GM12878 (cell line): ENCODE measurements around the gene TDP1.

Experiments
- CREB1 ChIP-seq: IDR thresholded peaks from 2 replicates; pipeline ENCODE4 v1.6.1; 2012; ENCODE audit warnings: low read depth, mild to moderate bottlenecking, inconsistent platforms
- EZH2 ChIP-seq: IDR thresholded peaks from 2 replicates; pipeline ENCODE4 v1.6.1; 2012; ENCODE audit warnings: low read depth, mild to moderate bottlenecking, control low read depth, inconsistent platforms, low read length, borderline replicate concordance; ENCODE audit not compliant: control insufficient read depth
- JUND ChIP-seq: IDR thresholded peaks from 2 replicates; pipeline ENCODE4 v1.6.1; 2012; ENCODE audit warnings: low read depth, mild to moderate bottlenecking, low read length, improper control_type of control experiment, moderate library complexity
- KDM1A ChIP-seq: fragments of 200-600 bp; sonication (generic); IDR thresholded peaks from 2 replicates; pipeline ENCODE4 v1.6.1; 2016; ENCODE audit warnings: borderline replicate concordance
- POLR2A ChIP-seq: IDR thresholded peaks from 2 replicates; pipeline ENCODE4 v1.6.1; 2011; ENCODE audit warnings: low read depth, mild to moderate bottlenecking, low read length
- POU2F2 ChIP-seq: IDR thresholded peaks from 3 replicates; pipeline ENCODE4 v1.6.1; 2011; ENCODE audit warnings: low read depth, mild to moderate bottlenecking, low read length, borderline replicate concordance
- RCOR1 ChIP-seq: conservative IDR thresholded peaks from 2 replicates; pipeline ENCODE4 v1.6.1; 2012; ENCODE audit warnings: low read depth, low read length, improper control_type of control experiment
- SMARCA5 ChIP-seq: fragments of 450-650 bp; IDR thresholded peaks from 2 replicates; pipeline ENCODE4 v1.6.1; 2017; ENCODE audit warnings: mild to moderate bottlenecking
- SPI1 ChIP-seq: IDR thresholded peaks from 2 replicates; pipeline ENCODE4 v1.6.1; 2011; ENCODE audit warnings: low read depth, mild to moderate bottlenecking, low read length, moderate library complexity, borderline replicate concordance; ENCODE audit not compliant: insufficient read depth
- YY1 ChIP-seq: IDR thresholded peaks from 2 replicates; pipeline ENCODE4 v1.6.1; 2011; ENCODE audit warnings: low read depth, mild to moderate bottlenecking, low read length
- TF ChIP-seq, protein P1 (sequence below): fragments of 450-650 bp; IDR thresholded peaks from 2 replicates; pipeline ENCODE4 v1.6.1; 2017; ENCODE audit warnings: mild to moderate bottlenecking, moderate library complexity
- TF ChIP-seq, protein P2 (sequence below), 3 experiments: IDR thresholded peaks in 2 of 3; conservative IDR thresholded peaks in 1 of 3; 2 replicates each; pipeline ENCODE4 v1.5.1; 2011; ENCODE audit warnings: low read depth in 3 of 3, low read length in 3 of 3, mild to moderate bottlenecking in 3 of 3, control low read depth in 2 of 3, moderate library complexity in 2 of 3, inconsistent platforms in 1 of 3, mixed read lengths in 1 of 3; ENCODE audit not compliant: control insufficient read depth in 2 of 3, insufficient read depth in 1 of 3; ENCODE audit errors: extremely low read depth in 1 of 3
- TF ChIP-seq, protein P3 (sequence below): IDR thresholded peaks from 2 replicates; pipeline ENCODE4 v1.6.1; 2012; ENCODE audit warnings: low read length, inconsistent platforms

DNA sequence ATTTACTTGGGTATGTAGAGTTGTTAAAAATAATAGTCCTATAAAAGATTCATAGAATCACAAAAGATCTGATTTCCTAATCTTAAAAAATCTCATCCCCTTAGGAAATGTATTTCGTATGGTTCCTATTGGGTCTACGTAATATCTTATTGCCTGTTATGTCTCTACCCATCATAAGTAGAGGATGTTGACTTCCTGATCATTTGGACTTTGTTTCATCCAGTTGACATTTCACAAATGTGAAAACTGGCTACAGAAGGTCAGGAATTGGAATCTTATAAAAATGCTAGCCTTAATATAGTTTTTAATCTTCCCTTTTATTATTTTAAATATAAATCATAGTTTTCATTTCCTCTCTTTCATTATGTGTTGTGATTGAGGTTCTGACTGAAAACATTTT is 45.2 kb downstream of the TDP1 start:
- TF ChIP-seq JUND (no peak), POU2F2 (no peak), RCOR1 (no peak), EZH2 (no peak), YY1 (no peak), SMARCA5 (no peak), KDM1A (no peak), CREB1 (no peak), SPI1 (no peak), POLR2A (no peak)
- TF ChIP-seq, protein P1, sequence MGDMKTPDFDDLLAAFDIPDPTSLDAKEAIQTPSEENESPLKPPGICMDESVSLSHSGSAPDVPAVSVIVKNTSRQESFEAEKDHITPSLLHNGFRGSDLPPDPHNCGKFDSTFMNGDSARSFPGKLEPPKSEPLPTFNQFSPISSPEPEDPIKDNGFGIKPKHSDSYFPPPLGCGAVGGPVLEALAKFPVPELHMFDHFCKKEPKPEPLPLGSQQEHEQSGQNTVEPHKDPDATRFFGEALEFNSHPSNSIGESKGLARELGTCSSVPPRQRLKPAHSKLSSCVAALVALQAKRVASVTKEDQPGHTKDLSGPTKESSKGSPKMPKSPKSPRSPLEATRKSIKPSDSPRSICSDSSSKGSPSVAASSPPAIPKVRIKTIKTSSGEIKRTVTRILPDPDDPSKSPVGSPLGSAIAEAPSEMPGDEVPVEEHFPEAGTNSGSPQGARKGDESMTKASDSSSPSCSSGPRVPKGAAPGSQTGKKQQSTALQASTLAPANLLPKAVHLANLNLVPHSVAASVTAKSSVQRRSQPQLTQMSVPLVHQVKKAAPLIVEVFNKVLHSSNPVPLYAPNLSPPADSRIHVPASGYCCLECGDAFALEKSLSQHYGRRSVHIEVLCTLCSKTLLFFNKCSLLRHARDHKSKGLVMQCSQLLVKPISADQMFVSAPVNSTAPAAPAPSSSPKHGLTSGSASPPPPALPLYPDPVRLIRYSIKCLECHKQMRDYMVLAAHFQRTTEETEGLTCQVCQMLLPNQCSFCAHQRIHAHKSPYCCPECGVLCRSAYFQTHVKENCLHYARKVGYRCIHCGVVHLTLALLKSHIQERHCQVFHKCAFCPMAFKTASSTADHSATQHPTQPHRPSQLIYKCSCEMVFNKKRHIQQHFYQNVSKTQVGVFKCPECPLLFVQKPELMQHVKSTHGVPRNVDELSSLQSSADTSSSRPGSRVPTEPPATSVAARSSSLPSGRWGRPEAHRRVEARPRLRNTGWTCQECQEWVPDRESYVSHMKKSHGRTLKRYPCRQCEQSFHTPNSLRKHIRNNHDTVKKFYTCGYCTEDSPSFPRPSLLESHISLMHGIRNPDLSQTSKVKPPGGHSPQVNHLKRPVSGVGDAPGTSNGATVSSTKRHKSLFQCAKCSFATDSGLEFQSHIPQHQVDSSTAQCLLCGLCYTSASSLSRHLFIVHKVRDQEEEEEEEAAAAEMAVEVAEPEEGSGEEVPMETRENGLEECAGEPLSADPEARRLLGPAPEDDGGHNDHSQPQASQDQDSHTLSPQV = no peak
- TF ChIP-seq, protein P2, sequence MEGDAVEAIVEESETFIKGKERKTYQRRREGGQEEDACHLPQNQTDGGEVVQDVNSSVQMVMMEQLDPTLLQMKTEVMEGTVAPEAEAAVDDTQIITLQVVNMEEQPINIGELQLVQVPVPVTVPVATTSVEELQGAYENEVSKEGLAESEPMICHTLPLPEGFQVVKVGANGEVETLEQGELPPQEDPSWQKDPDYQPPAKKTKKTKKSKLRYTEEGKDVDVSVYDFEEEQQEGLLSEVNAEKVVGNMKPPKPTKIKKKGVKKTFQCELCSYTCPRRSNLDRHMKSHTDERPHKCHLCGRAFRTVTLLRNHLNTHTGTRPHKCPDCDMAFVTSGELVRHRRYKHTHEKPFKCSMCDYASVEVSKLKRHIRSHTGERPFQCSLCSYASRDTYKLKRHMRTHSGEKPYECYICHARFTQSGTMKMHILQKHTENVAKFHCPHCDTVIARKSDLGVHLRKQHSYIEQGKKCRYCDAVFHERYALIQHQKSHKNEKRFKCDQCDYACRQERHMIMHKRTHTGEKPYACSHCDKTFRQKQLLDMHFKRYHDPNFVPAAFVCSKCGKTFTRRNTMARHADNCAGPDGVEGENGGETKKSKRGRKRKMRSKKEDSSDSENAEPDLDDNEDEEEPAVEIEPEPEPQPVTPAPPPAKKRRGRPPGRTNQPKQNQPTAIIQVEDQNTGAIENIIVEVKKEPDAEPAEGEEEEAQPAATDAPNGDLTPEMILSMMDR (IDR thresholded peaks at IDR 0.05 in 2 of 3, conservative IDR thresholded peaks at IDR 0.05 in 1 of 3; ENCODE audit: control insufficient read depth in 2 of 3, extremely low read depth in 1 of 3, insufficient read depth in 1 of 3, low read depth in 3 of 3, low read length in 3 of 3) = no peak
- TF ChIP-seq, protein P3, sequence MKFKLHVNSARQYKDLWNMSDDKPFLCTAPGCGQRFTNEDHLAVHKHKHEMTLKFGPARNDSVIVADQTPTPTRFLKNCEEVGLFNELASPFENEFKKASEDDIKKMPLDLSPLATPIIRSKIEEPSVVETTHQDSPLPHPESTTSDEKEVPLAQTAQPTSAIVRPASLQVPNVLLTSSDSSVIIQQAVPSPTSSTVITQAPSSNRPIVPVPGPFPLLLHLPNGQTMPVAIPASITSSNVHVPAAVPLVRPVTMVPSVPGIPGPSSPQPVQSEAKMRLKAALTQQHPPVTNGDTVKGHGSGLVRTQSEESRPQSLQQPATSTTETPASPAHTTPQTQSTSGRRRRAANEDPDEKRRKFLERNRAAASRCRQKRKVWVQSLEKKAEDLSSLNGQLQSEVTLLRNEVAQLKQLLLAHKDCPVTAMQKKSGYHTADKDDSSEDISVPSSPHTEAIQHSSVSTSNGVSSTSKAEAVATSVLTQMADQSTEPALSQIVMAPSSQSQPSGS = no peak
